ENCODE data around the gene ANKRD16. TPM values are rescaled to one million over a fixed set of nuclear protein-coding genes. Genes with fewer than 3 reads are reported as not detected.

ANKRD16 gene
- total and polyA plus RNA-seq, 2 of the 13 experiments (the other 11 are each of a cell fraction or from before 2014, with no cell fraction given), result 8.0 to 11.4 TPM

DNA sequence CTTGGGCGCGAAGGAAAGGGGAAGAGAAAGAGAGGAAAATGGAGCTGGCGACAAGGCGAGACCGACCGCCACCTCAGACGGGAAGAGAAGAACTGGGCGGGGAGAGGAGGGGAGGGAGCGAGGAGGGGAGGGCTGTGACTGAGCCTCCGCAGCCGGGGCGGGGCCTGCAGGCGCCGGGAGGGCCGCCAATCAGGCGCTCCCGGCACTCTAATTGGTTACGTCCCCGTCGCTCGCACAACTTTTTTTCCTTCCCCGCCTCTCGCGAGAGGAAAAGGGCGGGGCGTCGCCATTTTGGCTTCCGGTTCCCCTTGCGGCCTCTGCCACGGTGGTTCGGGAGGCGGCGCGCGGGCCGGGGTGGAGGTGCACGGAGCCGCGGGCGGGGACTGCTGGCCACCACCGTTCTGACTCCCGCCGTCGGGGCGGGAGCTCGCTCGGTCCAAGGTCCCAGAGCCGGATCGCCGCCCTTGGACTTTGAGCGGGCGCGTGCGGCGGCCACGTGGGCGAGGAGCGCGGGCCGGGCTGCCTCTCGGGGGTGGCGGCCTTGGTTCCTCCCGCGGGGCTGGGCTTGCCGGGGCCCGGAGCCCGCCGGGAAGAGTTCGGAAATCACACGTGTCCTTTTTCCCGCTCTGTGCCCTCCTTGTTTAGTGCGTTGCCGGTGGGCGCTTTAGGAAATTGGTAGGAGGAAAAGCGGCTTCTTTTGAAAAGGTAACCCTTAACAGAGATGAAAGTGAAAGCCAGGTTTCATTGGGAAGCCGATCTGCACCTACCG, 76.2 kb downstream of the ANKRD16 start, which contains the start of gene GDI2 (continued):
- TF ChIP-seq, protein P1, sequence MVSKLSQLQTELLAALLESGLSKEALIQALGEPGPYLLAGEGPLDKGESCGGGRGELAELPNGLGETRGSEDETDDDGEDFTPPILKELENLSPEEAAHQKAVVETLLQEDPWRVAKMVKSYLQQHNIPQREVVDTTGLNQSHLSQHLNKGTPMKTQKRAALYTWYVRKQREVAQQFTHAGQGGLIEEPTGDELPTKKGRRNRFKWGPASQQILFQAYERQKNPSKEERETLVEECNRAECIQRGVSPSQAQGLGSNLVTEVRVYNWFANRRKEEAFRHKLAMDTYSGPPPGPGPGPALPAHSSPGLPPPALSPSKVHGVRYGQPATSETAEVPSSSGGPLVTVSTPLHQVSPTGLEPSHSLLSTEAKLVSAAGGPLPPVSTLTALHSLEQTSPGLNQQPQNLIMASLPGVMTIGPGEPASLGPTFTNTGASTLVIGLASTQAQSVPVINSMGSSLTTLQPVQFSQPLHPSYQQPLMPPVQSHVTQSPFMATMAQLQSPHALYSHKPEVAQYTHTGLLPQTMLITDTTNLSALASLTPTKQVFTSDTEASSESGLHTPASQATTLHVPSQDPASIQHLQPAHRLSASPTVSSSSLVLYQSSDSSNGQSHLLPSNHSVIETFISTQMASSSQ (IDR thresholded peaks at IDR 0.05; ENCODE audit: low read depth), result no peak; the same call in 1 of the 2 replicates
- TF ChIP-seq, protein P1 (CRISPR knock-in tag; IDR thresholded peaks at IDR 0.05; ENCODE audit: borderline replicate concordance), result peak; percentile 71; the same call in 1 of the 2 replicates
- TF ChIP-seq ZNF160 (CRISPR knock-in tag; IDR thresholded peaks at IDR 0.05) (peak; percentile 96), ZNF570 (CRISPR knock-in tag; IDR thresholded peaks at IDR 0.05; ENCODE audit: borderline replicate concordance) (peak; percentile 77; the same call in 1 of the 2 replicates), MTA1 (CRISPR knock-in tag; IDR thresholded peaks at IDR 0.05; ENCODE audit: borderline replicate concordance) (peak; percentile 67; the same call in 1 of the 2 replicates), ZNF326 (CRISPR knock-in tag; IDR thresholded peaks at IDR 0.05; ENCODE audit: borderline replicate concordance) (no peak), ARID2 (CRISPR knock-in tag; IDR thresholded peaks at IDR 0.05; ENCODE audit: borderline replicate concordance) (no peak), JUND (CRISPR knock-in tag; IDR thresholded peaks at IDR 0.05) (peak; percentile 44; the same call in 1 of the 2 replicates), U2AF2 (IDR thresholded peaks at IDR 0.05; ENCODE audit: low read depth, low read length) (no peak), NRL (CRISPR knock-in tag; IDR thresholded peaks at IDR 0.05; ENCODE audit: borderline replicate concordance) (peak; percentile 87), PLRG1 (conservative IDR thresholded peaks at IDR 0.05) (no peak), POLR2G (IDR thresholded peaks at IDR 0.05; ENCODE audit: low read depth, low read length) (peak; percentile 88)
- TF ChIP-seq, protein P2, sequence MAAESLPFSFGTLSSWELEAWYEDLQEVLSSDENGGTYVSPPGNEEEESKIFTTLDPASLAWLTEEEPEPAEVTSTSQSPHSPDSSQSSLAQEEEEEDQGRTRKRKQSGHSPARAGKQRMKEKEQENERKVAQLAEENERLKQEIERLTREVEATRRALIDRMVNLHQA (CRISPR knock-in tag; IDR thresholded peaks at IDR 0.05), result 0 out of 2 replicates have a peak, but pooled peaks have one; percentile 63
- TF ChIP-seq, protein P3, sequence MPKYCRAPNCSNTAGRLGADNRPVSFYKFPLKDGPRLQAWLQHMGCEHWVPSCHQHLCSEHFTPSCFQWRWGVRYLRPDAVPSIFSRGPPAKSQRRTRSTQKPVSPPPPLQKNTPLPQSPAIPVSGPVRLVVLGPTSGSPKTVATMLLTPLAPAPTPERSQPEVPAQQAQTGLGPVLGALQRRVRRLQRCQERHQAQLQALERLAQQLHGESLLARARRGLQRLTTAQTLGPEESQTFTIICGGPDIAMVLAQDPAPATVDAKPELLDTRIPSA (CRISPR knock-in tag; IDR thresholded peaks at IDR 0.05; ENCODE audit: borderline replicate concordance), result peak; percentile 96
- TF ChIP-seq, protein P4, sequence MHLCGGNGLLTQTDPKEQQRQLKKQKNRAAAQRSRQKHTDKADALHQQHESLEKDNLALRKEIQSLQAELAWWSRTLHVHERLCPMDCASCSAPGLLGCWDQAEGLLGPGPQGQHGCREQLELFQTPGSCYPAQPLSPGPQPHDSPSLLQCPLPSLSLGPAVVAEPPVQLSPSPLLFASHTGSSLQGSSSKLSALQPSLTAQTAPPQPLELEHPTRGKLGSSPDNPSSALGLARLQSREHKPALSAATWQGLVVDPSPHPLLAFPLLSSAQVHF (CRISPR knock-in tag; IDR thresholded peaks at IDR 0.05), result peak; percentile 98
- TF ChIP-seq, protein P5, sequence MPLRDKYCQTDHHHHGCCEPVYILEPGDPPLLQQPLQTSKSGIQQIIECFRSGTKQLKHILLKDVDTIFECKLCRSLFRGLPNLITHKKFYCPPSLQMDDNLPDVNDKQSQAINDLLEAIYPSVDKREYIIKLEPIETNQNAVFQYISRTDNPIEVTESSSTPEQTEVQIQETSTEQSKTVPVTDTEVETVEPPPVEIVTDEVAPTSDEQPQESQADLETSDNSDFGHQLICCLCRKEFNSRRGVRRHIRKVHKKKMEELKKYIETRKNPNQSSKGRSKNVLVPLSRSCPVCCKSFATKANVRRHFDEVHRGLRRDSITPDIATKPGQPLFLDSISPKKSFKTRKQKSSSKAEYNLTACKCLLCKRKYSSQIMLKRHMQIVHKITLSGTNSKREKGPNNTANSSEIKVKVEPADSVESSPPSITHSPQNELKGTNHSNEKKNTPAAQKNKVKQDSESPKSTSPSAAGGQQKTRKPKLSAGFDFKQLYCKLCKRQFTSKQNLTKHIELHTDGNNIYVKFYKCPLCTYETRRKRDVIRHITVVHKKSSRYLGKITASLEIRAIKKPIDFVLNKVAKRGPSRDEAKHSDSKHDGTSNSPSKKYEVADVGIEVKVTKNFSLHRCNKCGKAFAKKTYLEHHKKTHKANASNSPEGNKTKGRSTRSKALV (CRISPR knock-in tag; IDR thresholded peaks at IDR 0.05), result peak; percentile 50; the same call in 1 of the 2 replicates
- TF ChIP-seq, protein P6, sequence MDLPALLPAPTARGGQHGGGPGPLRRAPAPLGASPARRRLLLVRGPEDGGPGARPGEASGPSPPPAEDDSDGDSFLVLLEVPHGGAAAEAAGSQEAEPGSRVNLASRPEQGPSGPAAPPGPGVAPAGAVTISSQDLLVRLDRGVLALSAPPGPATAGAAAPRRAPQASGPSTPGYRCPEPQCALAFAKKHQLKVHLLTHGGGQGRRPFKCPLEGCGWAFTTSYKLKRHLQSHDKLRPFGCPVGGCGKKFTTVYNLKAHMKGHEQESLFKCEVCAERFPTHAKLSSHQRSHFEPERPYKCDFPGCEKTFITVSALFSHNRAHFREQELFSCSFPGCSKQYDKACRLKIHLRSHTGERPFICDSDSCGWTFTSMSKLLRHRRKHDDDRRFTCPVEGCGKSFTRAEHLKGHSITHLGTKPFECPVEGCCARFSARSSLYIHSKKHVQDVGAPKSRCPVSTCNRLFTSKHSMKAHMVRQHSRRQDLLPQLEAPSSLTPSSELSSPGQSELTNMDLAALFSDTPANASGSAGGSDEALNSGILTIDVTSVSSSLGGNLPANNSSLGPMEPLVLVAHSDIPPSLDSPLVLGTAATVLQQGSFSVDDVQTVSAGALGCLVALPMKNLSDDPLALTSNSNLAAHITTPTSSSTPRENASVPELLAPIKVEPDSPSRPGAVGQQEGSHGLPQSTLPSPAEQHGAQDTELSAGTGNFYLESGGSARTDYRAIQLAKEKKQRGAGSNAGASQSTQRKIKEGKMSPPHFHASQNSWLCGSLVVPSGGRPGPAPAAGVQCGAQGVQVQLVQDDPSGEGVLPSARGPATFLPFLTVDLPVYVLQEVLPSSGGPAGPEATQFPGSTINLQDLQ (CRISPR knock-in tag; IDR thresholded peaks at IDR 0.05), result peak; percentile 96
